ENCODE results near the gene CLCNKB.

CLCNKB gene

DNA sequence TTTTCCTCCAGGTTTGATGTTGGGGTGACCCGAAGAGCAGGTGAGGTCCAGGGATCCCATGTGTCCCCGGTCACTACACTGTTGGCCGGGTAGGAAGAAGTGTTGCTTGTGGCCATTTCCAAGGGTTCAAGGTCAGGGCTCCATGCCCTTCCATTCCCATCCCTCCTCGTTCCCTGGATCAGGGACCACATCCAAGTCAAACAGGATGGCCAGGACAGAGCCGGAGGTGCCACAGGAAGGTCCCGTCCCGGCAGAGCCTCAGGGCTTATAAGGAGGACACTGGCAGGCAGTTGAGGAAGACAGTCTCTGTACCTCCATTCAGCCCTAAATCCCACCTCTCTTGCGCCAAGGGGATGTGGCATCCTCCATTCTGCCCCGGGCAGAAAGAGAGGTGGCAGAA lies 51.9 kb downstream of the CLCNKB start:
- H3K4me3 ChIP-seq (replicated peaks; ENCODE audit: low read depth, low read length), result no peak overlapping the region
- DNase-seq (ENCODE audit: low read depth), result no peak
- TF ChIP-seq, protein P1, sequence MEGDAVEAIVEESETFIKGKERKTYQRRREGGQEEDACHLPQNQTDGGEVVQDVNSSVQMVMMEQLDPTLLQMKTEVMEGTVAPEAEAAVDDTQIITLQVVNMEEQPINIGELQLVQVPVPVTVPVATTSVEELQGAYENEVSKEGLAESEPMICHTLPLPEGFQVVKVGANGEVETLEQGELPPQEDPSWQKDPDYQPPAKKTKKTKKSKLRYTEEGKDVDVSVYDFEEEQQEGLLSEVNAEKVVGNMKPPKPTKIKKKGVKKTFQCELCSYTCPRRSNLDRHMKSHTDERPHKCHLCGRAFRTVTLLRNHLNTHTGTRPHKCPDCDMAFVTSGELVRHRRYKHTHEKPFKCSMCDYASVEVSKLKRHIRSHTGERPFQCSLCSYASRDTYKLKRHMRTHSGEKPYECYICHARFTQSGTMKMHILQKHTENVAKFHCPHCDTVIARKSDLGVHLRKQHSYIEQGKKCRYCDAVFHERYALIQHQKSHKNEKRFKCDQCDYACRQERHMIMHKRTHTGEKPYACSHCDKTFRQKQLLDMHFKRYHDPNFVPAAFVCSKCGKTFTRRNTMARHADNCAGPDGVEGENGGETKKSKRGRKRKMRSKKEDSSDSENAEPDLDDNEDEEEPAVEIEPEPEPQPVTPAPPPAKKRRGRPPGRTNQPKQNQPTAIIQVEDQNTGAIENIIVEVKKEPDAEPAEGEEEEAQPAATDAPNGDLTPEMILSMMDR (IDR thresholded peaks at IDR 0.05; ENCODE audit: low read length, missing control alignments), result no peak

DNA sequence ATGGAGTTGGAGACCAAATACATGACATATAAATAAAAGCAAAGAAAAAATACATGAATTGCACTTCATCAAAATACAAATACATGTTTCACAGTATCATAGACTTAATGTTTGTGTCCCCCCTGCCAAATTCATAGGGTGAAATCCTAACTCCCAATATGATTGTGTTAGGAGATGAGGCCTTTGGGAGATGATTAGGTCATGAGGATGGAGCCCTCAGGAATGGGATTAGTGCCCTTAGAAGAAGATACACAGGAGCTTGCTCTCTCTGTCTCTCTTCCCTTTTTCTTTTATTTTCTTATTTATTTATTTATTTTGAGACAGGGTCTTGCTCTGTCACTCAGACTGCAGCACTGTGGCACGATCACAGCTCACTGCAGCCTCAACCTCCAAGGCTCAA lies 55.8 kb downstream of the CLCNKB start:
- no peak for DNase-seq (ENCODE audit: low read depth)
- no peak overlapping the region for H3K4me3 ChIP-seq (replicated peaks; ENCODE audit: low read depth, low read length)
- TF ChIP-seq, protein P1 (IDR thresholded peaks at IDR 0.05; ENCODE audit: low read length, missing control alignments), result no peak

DNA sequence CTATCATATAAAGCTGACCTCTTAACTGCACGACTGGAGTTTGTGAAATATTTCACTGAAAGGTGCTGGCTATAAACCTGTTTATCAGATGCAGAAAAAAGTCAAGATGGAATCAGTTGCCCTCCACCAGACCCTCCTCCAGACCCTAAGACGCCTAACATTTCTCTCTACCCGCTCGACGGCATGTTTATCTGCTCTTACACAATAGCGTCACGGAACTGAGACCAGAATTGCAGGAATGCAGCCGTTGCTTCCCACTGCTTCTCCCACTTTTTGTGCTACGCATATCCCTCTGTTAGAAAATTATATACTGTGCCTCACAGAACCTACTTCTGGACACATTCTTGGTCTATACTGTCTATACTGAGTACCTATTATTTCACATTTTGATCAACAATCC lies 58.0 kb downstream of the CLCNKB start:
- TF ChIP-seq, protein P1 (IDR thresholded peaks at IDR 0.05; ENCODE audit: low read length, missing control alignments), result no peak
- peak; percentile 65 for DNase-seq (ENCODE audit: low read depth)
- H3K4me3 ChIP-seq (replicated peaks; ENCODE audit: low read depth, low read length), result no peak overlapping the region
